ENCODE data around the gene LDLRAD3. TPM values are rescaled to one million over a fixed set of nuclear protein-coding genes. Genes with fewer than 3 reads are reported as not detected.

The LDLRAD3 gene
- total RNA-seq, 1 experiment from 2014 or later = 28.1 TPM

DNA sequence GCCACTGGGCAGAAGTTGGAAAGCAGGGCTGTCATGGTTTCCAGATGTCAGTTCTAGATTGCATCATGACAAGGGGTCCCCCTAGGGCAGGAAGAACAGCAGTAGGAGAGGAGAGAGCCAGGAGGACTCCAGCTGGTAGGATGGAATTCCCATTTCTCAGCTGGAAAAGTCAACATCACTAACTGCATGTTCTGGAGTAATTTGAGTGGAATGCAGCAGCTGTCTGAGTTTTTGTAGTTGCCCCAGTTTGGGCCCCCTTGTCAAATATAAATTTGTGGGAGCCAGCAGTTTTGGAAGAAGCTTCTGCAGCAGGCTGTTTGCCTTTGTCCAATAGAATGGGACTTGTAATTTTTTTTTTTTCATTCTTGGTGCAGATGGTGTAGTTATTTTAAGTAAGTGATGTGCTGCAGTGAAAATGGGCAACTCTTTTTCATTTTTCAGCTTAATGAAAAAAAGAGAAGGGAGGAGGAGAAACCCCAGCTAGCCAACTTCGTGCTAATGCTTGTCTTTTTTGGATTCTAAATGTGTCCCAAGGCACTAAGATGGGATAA lies 86.9 kb downstream of the LDLRAD3 start:
- no TSS peak for BruUV-seq (replicated peaks)
- H3K4me1 ChIP-seq (ENCODE audit: control insufficient read depth, insufficient read depth, low read length) = peaks cover 50% of the 10 kb centered on the region
- no peaks in the 10 kb centered on the region for H3K36me3 ChIP-seq (ENCODE audit: control insufficient read depth, insufficient read depth, low read length)
- no peak overlapping the region; the same call in 1 of the 2 replicates for H3K27ac ChIP-seq (ENCODE audit: low read length)
- no peak overlapping the region for H3K4me3 ChIP-seq (ENCODE audit: low read depth in 2 of 2, low read length in 2 of 2)
- in situ Hi-C loops (cut with HindIII; ENCODE audit: low pct_unique_long_range_greater_than_20kb, low sequenced_read_pairs) = no loop called here
- H3K27me3 ChIP-seq (ENCODE audit: control insufficient read depth, insufficient read depth, low read length) = no peaks in the 10 kb centered on the region
- no peak for DNase-seq (ENCODE audit: low read depth, low spot score)
- no peaks in the 10 kb centered on the region for H3K9me3 ChIP-seq (ENCODE audit: control insufficient read depth, insufficient read depth, low read depth, low read length)
- CTCF ChIA-PET = no interaction called here
- no peak for ATAC-seq
- POLR2A ChIA-PET = no interaction called here
- intact Hi-C loops (cut with micrococcal nuclease; ENCODE audit: unreplicated experiment) = loop anchor here (10.0 kb wide), 1 partner anchor 416 kb away; the partner anchor contains the start of gene FJX1
- no peak for TF ChIP-seq SIN3A (IDR thresholded peaks at IDR 0.05; ENCODE audit: borderline replicate concordance, insufficient read depth, low read depth, low read length)
- TF ChIP-seq, protein P1, sequence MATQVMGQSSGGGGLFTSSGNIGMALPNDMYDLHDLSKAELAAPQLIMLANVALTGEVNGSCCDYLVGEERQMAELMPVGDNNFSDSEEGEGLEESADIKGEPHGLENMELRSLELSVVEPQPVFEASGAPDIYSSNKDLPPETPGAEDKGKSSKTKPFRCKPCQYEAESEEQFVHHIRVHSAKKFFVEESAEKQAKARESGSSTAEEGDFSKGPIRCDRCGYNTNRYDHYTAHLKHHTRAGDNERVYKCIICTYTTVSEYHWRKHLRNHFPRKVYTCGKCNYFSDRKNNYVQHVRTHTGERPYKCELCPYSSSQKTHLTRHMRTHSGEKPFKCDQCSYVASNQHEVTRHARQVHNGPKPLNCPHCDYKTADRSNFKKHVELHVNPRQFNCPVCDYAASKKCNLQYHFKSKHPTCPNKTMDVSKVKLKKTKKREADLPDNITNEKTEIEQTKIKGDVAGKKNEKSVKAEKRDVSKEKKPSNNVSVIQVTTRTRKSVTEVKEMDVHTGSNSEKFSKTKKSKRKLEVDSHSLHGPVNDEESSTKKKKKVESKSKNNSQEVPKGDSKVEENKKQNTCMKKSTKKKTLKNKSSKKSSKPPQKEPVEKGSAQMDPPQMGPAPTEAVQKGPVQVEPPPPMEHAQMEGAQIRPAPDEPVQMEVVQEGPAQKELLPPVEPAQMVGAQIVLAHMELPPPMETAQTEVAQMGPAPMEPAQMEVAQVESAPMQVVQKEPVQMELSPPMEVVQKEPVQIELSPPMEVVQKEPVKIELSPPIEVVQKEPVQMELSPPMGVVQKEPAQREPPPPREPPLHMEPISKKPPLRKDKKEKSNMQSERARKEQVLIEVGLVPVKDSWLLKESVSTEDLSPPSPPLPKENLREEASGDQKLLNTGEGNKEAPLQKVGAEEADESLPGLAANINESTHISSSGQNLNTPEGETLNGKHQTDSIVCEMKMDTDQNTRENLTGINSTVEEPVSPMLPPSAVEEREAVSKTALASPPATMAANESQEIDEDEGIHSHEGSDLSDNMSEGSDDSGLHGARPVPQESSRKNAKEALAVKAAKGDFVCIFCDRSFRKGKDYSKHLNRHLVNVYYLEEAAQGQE (IDR thresholded peaks at IDR 0.05; ENCODE audit: insufficient read depth in 1 of 2, low read depth in 2 of 2, low read length in 1 of 2) = no peak
- TF ChIP-seq POLR2AphosphoS5 (IDR thresholded peaks at IDR 0.05; ENCODE audit: low read depth, low read length) = no peak
- TF ChIP-seq TCF7L2 (IDR thresholded peaks at IDR 0.05; ENCODE audit: low read depth, low read length) = no peak
- no peak for TF ChIP-seq CTCF (IDR thresholded peaks at IDR 0.05)

GRCh38 chr11:36033082-36033751 lies 89.4 kb downstream of the LDLRAD3 start:
- in situ Hi-C loops (cut with HindIII; ENCODE audit: low pct_unique_long_range_greater_than_20kb, low sequenced_read_pairs) (no loop called here), intact Hi-C loops (cut with micrococcal nuclease; ENCODE audit: unreplicated experiment) (loop anchor here (10.0 kb wide), 1 partner anchor 418 kb away; the partner anchor contains the start of gene FJX1)
- no TSS peak for BruUV-seq (replicated peaks)
- ATAC-seq = no peak
- H3K4me3 ChIP-seq (ENCODE audit: low read depth in 2 of 2, low read length in 2 of 2) = no peak overlapping the region
- DNase-seq (ENCODE audit: low read depth, low spot score) = no peak
- ChIA-PET CTCF (no interaction called here), POLR2A (no interaction called here)
- H3K27me3 ChIP-seq (ENCODE audit: control insufficient read depth, insufficient read depth, low read length) = no peaks in the 10 kb centered on the region
- peaks cover 56% of the 10 kb centered on the region for H3K4me1 ChIP-seq (ENCODE audit: control insufficient read depth, insufficient read depth, low read length)
- TF ChIP-seq SIN3A (IDR thresholded peaks at IDR 0.05; ENCODE audit: borderline replicate concordance, insufficient read depth, low read depth, low read length) (no peak), CTCF (IDR thresholded peaks at IDR 0.05) (no peak), TCF7L2 (IDR thresholded peaks at IDR 0.05; ENCODE audit: low read depth, low read length) (no peak), POLR2AphosphoS5 (IDR thresholded peaks at IDR 0.05; ENCODE audit: low read depth, low read length) (no peak)
- TF ChIP-seq, protein P1 (IDR thresholded peaks at IDR 0.05; ENCODE audit: insufficient read depth in 1 of 2, low read depth in 2 of 2, low read length in 1 of 2) = no peak
- no peaks in the 10 kb centered on the region for H3K9me3 ChIP-seq (ENCODE audit: control insufficient read depth, insufficient read depth, low read depth, low read length)
- H3K36me3 ChIP-seq (ENCODE audit: control insufficient read depth, insufficient read depth, low read length) = no peaks in the 10 kb centered on the region
- peak overlapping the region; percentile 66 for H3K27ac ChIP-seq (ENCODE audit: low read length)

Data from Panc1 (cell line).